Gastrocnemius medialis (tissue), 4 donors: Measurements from ENCODE around the gene CDKAL1.

Experiments
- CTCF ChIP-seq, 5 experiments: fragments of 450-650 bp in 3 of 5; fragments of 200-600 bp in 2 of 5; sonication (generic) in 2 of 5; IDR thresholded peaks in 4 of 5; conservative IDR thresholded peaks in 1 of 5; 1 replicate in 4 of 5; 2 replicates in 1 of 5; pipeline ENCODE4 v1.5.1; 2016 to 2019; ENCODE audit warnings: antibody characterized with exemption in 5 of 5, mild to moderate bottlenecking in 3 of 5, moderate library complexity in 3 of 5
- POLR2A ChIP-seq, 2 donors: fragments of 450-650 bp; IDR thresholded peaks; one replicate each; pipeline ENCODE4 v1.6.1; 2017; ENCODE audit warnings: antibody characterized with exemption in 2 of 2, mild to moderate bottlenecking in 2 of 2, moderate library complexity in 2 of 2

DNA sequence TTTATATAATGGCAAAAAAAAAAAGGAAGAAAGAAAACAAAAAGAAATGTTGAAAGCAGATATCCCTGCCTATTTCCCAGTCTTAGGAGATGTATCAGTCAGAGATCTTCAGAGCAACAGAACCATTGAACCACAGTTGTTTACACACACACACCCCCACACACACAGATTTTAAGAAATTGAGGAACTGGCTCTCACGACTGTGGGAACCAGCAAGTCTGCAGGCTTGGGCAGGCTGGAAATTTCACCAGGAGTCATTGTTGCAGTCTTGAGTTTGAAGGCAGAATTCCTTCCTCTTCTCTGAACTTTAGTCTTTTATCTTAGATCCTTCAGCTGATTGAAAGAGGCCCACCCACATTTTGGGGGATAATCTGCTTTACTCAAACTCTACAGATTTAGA is 380.9 kb downstream of the CDKAL1 start:
- TF ChIP-seq CTCF (IDR thresholded peaks at IDR 0.05 in 4 of 5, conservative IDR thresholded peaks at IDR 0.05 in 1 of 5) (no peak), POLR2A (IDR thresholded peaks at IDR 0.05) (no peak)
